HL-60 (cell line): Measurements from ENCODE around the gene ARHGAP40.

Experiments
- DNase-seq, 2 experiments: peaks; one replicate each; pipeline ENCODE4 v3.0.0-alpha.2; 2010 to 2020; ENCODE audit warnings: low read depth in 1 of 2, low spot score in 1 of 2
- H3K27ac ChIP-seq: fragments of 250-450 bp; sonication (Bioruptor Pico); replicated peaks from 2 replicates; pipeline ENCODE4 v1.5.1; 2020; ENCODE audit warnings: mild to moderate bottlenecking, moderate library complexity
- H3K27me3 ChIP-seq: fragments of 250-450 bp; sonication (Bioruptor Pico); 2 replicates; pipeline ENCODE4 v1.5.1; 2021; ENCODE audit warnings: mild to moderate bottlenecking, moderate library complexity; ENCODE audit not compliant: insufficient read depth, poor library complexity, severe bottlenecking
- H3K4me3 ChIP-seq: replicated peaks from 2 replicates; pipeline ENCODE4 v1.5.1; 2011; ENCODE audit warnings: mild to moderate bottlenecking, control low read depth, low read length; ENCODE audit not compliant: insufficient read depth
- GABPA ChIP-seq: IDR thresholded peaks from 2 replicates; pipeline ENCODE4 v1.6.1; 2012; ENCODE audit warnings: low read depth
- POLR2AphosphoS5 ChIP-seq: IDR thresholded peaks from 2 replicates; pipeline ENCODE4 v1.6.1; 2012; ENCODE audit warnings: low read depth
- SPI1 ChIP-seq: IDR thresholded peaks from 2 replicates; pipeline ENCODE4 v1.6.1; 2012; ENCODE audit warnings: low read depth, mild to moderate bottlenecking, borderline replicate concordance
- TF ChIP-seq, protein P1 (sequence below): IDR thresholded peaks from 2 replicates; pipeline ENCODE4 v1.6.1; 2012; ENCODE audit warnings: low read depth; ENCODE audit not compliant: insufficient replicate concordance
- TF ChIP-seq, protein P2 (sequence below): IDR thresholded peaks from one replicate; pipeline ENCODE4 v1.5.1; 2011; ENCODE audit warnings: low read length, control low read depth, inconsistent platforms; ENCODE audit not compliant: insufficient read depth

Gene ARHGAP40

DNA sequence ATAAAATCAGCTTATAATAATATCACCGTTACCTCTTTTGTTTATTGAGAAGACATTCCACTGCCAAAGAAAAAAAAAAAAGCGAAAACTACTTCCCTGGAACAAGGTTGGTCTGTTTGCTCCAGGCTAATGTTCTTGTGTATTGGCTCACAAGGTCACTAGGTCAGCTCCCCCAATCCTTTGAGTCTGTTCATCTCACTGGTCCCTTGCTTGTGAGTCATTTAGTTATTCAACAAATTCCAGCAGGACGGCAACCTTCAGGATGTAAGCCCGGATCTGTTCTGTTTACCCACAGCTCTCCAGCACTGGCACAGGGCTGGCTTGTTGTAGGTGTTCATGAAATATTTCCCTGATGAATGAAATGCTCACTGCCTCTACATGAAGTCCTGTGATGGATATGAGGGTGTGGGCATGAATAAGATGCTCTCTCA is 3.3 kb downstream of the ARHGAP40 start:
- no peak for TF ChIP-seq POLR2AphosphoS5
- Histone ChIP-seq H3K27me3 (peaks cover 28% of the 10 kb centered on the region), H3K4me3 (no peak overlapping the region), H3K27ac (no peak overlapping the region)
- DNase-seq = no peak

DNA sequence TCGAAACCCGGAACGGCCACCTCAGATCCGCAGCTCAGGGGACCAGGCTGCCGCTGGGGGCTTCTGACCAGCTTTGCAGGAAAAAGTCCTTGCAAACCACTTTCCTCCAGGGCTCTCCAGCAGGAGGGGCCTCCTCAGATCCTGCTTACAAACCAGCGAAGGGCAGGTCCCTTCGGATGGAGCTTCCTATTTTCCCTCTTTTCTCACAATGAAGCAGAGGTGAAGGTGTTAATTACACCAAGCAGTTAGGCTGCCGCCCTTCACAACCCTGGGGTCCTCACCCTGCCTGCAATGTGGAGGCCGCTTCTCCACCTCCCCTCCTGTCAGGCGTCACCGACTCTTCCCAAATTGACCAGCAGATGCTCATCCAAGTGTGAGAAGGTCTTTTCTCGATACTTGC is 5.7 kb downstream of the ARHGAP40 start:
- Histone ChIP-seq H3K4me3 (no peak overlapping the region), H3K27ac (no peak overlapping the region), H3K27me3 (peaks cover 11% of the 10 kb centered on the region)
- no peak for DNase-seq
- TF ChIP-seq GABPA (no peak), POLR2AphosphoS5 (no peak), SPI1 (no peak)
- TF ChIP-seq, protein P1, sequence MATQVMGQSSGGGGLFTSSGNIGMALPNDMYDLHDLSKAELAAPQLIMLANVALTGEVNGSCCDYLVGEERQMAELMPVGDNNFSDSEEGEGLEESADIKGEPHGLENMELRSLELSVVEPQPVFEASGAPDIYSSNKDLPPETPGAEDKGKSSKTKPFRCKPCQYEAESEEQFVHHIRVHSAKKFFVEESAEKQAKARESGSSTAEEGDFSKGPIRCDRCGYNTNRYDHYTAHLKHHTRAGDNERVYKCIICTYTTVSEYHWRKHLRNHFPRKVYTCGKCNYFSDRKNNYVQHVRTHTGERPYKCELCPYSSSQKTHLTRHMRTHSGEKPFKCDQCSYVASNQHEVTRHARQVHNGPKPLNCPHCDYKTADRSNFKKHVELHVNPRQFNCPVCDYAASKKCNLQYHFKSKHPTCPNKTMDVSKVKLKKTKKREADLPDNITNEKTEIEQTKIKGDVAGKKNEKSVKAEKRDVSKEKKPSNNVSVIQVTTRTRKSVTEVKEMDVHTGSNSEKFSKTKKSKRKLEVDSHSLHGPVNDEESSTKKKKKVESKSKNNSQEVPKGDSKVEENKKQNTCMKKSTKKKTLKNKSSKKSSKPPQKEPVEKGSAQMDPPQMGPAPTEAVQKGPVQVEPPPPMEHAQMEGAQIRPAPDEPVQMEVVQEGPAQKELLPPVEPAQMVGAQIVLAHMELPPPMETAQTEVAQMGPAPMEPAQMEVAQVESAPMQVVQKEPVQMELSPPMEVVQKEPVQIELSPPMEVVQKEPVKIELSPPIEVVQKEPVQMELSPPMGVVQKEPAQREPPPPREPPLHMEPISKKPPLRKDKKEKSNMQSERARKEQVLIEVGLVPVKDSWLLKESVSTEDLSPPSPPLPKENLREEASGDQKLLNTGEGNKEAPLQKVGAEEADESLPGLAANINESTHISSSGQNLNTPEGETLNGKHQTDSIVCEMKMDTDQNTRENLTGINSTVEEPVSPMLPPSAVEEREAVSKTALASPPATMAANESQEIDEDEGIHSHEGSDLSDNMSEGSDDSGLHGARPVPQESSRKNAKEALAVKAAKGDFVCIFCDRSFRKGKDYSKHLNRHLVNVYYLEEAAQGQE = no peak
- TF ChIP-seq, protein P2, sequence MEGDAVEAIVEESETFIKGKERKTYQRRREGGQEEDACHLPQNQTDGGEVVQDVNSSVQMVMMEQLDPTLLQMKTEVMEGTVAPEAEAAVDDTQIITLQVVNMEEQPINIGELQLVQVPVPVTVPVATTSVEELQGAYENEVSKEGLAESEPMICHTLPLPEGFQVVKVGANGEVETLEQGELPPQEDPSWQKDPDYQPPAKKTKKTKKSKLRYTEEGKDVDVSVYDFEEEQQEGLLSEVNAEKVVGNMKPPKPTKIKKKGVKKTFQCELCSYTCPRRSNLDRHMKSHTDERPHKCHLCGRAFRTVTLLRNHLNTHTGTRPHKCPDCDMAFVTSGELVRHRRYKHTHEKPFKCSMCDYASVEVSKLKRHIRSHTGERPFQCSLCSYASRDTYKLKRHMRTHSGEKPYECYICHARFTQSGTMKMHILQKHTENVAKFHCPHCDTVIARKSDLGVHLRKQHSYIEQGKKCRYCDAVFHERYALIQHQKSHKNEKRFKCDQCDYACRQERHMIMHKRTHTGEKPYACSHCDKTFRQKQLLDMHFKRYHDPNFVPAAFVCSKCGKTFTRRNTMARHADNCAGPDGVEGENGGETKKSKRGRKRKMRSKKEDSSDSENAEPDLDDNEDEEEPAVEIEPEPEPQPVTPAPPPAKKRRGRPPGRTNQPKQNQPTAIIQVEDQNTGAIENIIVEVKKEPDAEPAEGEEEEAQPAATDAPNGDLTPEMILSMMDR = no peak

DNA sequence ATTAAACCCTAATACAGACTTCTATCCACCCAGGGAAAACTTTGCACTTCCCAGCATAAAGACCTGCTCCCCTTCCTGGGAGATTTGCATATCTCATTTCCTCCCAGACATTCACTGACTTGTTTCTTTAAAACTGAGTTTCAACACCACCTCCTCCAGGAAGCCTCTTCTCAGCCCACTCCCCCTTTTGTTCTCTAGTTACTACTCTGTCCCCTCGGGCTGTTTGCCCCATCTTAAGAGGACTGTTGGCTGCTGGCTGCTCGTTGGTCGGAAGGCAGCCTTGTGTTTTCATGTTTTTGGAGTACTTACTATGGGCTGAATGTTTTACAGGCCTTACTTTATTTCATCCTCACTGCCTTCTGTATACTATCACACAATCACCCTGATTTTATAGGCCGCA is 6.6 kb downstream of the ARHGAP40 start:
- Histone ChIP-seq H3K4me3 (no peak overlapping the region), H3K27ac (no peak overlapping the region), H3K27me3 (peaks cover 3% of the 10 kb centered on the region)
- DNase-seq = no peak
- TF ChIP-seq, protein P1 = no peak
- TF ChIP-seq SPI1 = no peak
- no peak for TF ChIP-seq GABPA
- TF ChIP-seq POLR2AphosphoS5 = no peak
- TF ChIP-seq, protein P2 = no peak

DNA sequence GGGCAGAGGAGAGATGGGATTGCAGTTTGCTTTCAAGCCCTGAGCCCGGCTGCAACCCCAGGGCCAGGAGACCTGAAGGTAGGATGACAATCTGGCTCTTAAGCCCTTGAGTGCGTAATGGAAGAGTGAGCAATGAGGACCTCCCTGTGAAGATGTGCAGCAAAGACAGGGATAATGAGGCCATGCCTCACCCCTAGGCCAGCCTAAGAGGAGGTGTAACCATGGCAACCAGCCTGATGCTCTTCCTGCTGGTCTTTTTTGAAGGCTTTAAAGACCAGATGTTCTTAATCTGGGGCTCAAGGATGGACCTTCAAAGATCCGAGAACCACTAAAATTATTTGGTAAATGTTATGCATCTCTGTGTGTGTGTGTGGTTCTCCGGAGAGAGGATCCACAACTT is 8.2 kb downstream of the ARHGAP40 start:
- no peaks in the 10 kb centered on the region for H3K27me3 ChIP-seq
- no peak for DNase-seq
- H3K27ac ChIP-seq = no peak overlapping the region
- TF ChIP-seq POLR2AphosphoS5 (no peak), SPI1 (no peak), GABPA (no peak)
- TF ChIP-seq, protein P1 = no peak
- TF ChIP-seq, protein P2 = no peak
- H3K4me3 ChIP-seq = no peak overlapping the region
